ENCODE measurements around the gene TSPAN7.

DNA sequence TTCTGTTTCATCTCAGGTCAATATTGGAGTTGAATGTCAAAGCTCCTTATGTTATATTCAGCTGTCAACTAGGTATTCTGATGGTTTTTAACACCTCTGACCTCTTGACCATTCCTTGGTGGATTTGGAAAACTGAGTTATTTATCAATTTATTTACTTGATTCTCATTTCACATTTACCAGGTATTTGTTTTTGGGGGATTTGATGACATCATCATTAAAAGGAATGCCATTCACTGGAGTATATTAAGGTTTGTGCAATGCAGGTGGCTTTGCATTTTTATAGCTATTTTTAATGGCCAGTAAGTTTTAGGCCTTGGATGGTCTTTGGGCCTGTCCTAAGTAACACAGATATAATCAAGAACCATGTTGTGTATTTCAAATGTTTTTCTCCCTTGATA lies 67.2 kb downstream of the TSPAN7 start:
- TF ChIP-seq SUZ12 (IDR thresholded peaks at IDR 0.05; ENCODE audit: extremely low read depth, insufficient read depth, insufficient read length) (no peak), YY1 (IDR thresholded peaks at IDR 0.05; ENCODE audit: insufficient read depth, insufficient read length) (no peak), ZNF274 (IDR thresholded peaks at IDR 0.05; ENCODE audit: low read depth, low read length) (no peak)
